Omental fat pad (tissue), 4 donors: ENCODE data around the gene SOX8. TPM values are rescaled to one million over a fixed set of nuclear protein-coding genes. Genes with fewer than 3 reads are reported as not detected.

Experiments used
- ATAC-seq: fragments of 150-250 bp; one replicate; pipeline ENCODE4 v1.9.1; 2016; ENCODE audit warnings: mild to moderate bottlenecking, moderate library complexity; ENCODE audit not compliant: low FRiP score
- DNase-seq: peaks from one replicate; pipeline ENCODE4 v3.0.0-alpha.2; 2019; ENCODE audit warnings: low spot score
- CTCF ChIP-seq, 3 donors: fragments of 450-650 bp; IDR thresholded peaks; one replicate each; pipeline ENCODE4 v1.5.1; 2016 to 2017; ENCODE audit warnings: antibody characterized with exemption in 3 of 3, mild to moderate bottlenecking in 3 of 3, moderate library complexity in 2 of 3
- total RNA-seq, 4 donors: library from RNA; depleted of rRNA; stranded (reverse); fragments of >200 nt; gene quantifications; one replicate each; pipeline ENCODE4 v1.1.0, GENCODE V29; 2016

The SOX8 gene
- total RNA-seq, 4 donors from 2014 or later, result 0.19 to 2.9 (median 1.2) TPM

DNA sequence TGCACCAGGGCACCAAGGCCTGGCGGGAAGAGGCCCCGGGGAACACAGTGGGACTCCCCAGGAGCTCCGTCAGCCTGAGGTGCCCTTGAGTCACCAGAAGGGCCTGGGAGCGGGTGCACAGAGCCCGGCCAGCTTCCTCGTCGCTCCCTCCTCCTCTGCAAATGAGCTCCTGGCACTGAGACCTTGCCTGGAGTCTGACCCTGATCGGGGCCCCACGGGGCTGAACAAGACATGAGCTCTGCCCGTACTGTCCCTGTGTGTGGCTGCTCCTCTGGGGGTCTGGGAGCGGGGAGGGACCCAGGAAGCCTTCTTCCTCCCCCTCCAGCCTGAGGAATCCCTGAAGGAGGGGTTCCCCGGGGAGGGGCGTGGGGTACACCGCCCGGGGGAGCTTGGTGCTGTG lies 54.6 kb downstream of the SOX8 start:
- DNase-seq, result no peak
- no peak for ATAC-seq
- TF ChIP-seq CTCF (IDR thresholded peaks at IDR 0.05), result no peak

Other genes starting within 250 kb of the SOX8 start
- 10 to 100 TPM; 17.6 to 26.8 (median 22.1) TPM for gene CIAO3, start 240.8 kb upstream of the SOX8 start, total RNA-seq
- 100 to 1,000 TPM in 2 of 4 donors, 10 to 100 TPM in 1, 1 to 10 TPM in 1; 1.1 to 355 (median 129) TPM for gene MSLN, start 221.0 kb upstream of the SOX8 start, total RNA-seq
- gene RPUSD1, start 193.4 kb upstream of the SOX8 start, total RNA-seq, result 10 to 100 TPM in 3 of 4 donors, 1 to 10 TPM in 1; 9.6 to 20.9 (median 13.7) TPM
- gene CHTF18, start 193.2 kb upstream of the SOX8 start, total RNA-seq, result 10 to 100 TPM in 1 of 4 donors, 1 to 10 TPM in 3; 2.8 to 10.7 (median 4.6) TPM
- gene GNG13, start 181.0 kb upstream of the SOX8 start, total RNA-seq, result not detected
- gene LMF1, start 10.8 kb upstream of the SOX8 start, total RNA-seq, result 10 to 100 TPM; 14.9 to 33.7 (median 27.1) TPM
- under 1 TPM in 1 of 4 donors, not detected in 3; 0.37 TPM for gene SSTR5, start 91.0 kb downstream of the SOX8 start, total RNA-seq
- not detected for gene C1QTNF8, start 114.5 kb downstream of the SOX8 start, total RNA-seq
- 10 to 100 TPM in 2 of 4 donors, 1 to 10 TPM in 2; 1.8 to 13.6 (median 10.2) TPM for gene CACNA1H, start 171.3 kb downstream of the SOX8 start, total RNA-seq
- 1 to 10 TPM in 1 of 4 donors, not detected in 3; 1.3 TPM for gene TPSG1, start 243.5 kb downstream of the SOX8 start, total RNA-seq
- gene TPSB2, start 248.4 kb downstream of the SOX8 start, total RNA-seq, result 100 to 1,000 TPM in 1 of 4 donors, 10 to 100 TPM in 3; 10.1 to 112 (median 42.0) TPM